Kidney tubule cell (primary cell): Measurements from ENCODE around the gene CCL20.

Experiments used
- DNase-seq: peaks from one replicate; pipeline ENCODE4 v3.0.0-alpha.2; 2018; ENCODE audit warnings: low spot score

The CCL20 gene

GRCh38 chr2:227804975-227805374 is 8.7 kb upstream of the CCL20 start:
- peak; percentile 13 for DNase-seq

DNA sequence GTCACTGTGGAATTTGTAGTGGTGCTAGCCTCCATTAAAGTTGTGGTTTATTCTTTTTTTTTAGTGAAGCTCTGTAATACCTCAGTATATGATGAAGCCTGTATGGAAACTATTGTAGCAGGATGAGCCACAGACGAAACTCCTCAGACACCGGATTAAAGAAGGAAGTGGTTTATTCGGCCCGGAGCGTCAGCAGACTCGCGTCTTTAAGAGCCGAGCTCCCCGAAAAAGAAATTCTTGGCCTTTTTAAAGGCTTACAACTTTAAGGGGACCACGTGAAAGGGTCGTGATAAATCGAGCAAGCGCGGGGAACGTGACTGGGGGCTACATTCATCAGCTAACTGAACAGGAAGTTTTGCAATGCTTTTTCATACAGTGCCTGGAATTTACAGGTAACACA is 8.1 kb upstream of the CCL20 start:
- peak; percentile 17 for DNase-seq

DNA sequence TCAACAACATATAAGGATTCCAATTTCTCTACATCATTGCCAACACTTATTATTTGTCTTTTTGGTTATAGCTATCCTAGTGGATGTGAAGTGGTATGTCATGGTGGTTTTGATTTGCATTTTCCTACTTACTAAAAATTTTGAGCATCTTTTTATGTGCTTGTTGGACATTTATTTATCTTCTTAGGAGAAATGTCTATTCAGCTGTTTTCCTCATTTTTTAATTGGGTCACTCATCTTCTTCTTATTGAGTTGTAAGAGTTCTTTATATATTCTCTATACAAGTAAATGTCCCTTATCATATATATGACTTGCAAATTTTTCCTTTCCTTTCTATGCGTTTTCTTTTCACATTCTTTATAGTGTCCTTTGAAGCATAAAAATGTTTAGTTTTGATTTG is 4.7 kb upstream of the CCL20 start:
- no peak for DNase-seq

GRCh38 chr2:227812001-227812400 is 1.6 kb upstream of the CCL20 start:
- DNase-seq = no peak

GRCh38 chr2:227813229-227813561 is 447 bp upstream of the CCL20 start:
- no peak for DNase-seq

DNA sequence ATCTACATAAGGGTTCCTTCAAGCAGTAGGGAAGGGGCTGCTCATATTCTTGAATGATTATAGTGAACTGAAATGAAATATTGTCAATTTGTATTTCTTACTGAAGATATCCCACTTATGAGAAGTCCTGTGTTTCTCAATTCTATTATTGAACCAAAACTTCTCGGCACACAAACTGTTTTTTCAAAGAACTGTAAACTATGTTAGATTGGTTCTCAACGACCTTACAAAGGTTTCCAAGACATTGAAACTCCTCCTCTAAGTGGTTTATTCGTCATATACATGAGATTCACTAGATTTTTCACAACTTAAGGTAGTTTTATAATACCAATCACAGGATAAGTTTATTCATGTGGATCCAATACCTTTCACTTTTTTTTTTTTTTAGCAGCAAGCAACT is 1.4 kb downstream of the CCL20 start:
- no peak for DNase-seq

DNA sequence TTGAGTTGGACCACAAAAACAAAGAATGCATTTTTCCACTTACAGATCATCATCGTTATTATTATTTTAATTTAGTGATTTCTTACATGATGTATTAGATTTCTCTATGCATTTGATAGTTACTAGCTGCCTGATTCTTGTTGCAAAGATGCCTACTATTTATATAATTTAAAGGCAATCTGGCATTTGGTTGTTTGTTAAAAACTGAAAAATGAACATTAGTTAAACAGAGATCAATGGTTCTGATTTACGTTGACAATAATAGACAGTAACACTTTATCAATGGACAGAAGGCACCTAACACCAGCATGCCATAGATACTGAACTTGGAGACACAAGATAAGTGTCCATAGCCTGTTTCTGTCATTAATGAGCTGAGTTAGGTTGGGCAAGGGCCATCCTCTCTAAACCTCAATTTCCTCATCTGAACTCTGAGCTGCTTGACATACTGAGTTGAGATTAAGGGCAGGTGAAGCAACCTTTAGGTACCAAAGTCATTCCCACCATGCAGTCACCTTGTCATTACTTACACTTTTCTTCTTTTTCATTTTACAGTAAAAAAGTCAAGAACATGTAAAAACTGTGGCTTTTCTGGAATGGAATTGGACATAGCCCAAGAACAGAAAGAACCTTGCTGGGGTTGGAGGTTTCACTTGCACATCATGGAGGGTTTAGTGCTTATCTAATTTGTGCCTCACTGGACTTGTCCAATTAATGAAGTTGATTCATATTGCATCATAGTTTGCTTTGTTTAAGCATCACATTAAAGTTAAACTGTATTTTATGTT is 3.1 kb downstream of the CCL20 start:
- DNase-seq = peak; percentile 22

GRCh38 chr2:227817336-227817735 is 3.7 kb downstream of the CCL20 start:
- DNase-seq = no peak

- peak; percentile 100 for DNase-seq
Observed at GRCh38 chr2:227817850-227818674, 4.4 kb downstream of the CCL20 start.

DNA sequence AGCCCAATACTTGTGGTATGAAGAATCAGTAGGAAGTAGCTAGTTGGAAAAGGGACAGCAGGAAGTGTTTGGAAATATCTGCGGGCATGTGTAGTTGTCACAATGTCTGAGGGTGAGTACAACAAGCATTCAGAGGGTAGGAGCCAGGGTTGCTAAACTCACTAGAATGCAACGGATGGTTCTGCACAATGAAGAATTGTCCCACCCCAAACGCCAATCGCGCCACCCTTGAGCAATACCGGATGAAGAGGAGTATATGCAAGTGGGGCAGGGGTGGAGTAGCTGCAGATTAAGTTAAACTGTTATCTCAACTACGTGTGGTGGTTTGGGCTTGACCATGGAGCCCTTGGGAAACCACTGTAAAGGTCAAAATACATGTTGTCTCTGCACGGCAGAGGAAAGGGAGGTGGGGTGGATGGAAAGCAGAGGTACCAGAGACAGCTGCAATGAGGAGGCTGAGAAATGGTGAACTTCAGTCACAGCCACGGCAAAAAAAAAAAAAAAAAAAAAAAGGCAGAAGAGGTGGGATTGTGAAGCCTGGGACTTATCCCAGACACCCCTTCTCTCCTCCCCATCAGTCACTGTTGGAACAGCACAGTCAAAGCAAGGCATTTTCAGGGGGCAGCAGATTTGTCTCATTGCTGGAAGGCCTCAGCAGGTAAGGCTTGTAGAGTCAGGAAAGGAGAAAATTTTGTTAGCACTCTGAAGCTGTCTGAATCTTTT is 5.2 kb downstream of the CCL20 start:
- no peak for DNase-seq

- DNase-seq = peak; percentile 95
Observed at GRCh38 chr2:227819398-227819697, 5.7 kb downstream of the CCL20 start.

GRCh38 chr2:227821043-227821942 is 7.7 kb downstream of the CCL20 start:
- DNase-seq = peak; percentile 80

GRCh38 chr2:227822416-227823003 is 8.9 kb downstream of the CCL20 start:
- peak; percentile 74 for DNase-seq

GRCh38 chr2:227823922-227824321 is 10.3 kb downstream of the CCL20 start:
- DNase-seq = no peak

DNA sequence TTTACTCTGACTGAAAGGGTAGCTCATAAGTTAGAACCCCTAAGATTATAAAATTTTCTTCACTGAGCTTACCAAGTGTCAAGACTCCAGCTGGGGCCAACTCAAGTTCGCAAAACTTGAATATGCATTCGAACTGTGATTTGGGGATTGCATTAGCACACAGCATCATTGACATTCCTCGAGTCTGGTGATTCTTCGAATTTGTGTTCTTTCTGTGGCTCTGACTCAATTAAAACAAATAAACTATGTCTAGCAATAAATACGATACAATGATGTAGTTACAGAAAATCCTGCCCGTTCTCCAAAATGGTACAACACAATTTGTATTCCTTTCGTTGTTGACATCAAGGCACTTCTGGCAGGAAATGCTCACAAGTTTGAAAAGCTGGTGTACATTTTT is 11.1 kb downstream of the CCL20 start:
- no peak for DNase-seq

- DNase-seq = no peak
Observed at GRCh38 chr2:227826019-227826521, 12.4 kb downstream of the CCL20 start.

DNA sequence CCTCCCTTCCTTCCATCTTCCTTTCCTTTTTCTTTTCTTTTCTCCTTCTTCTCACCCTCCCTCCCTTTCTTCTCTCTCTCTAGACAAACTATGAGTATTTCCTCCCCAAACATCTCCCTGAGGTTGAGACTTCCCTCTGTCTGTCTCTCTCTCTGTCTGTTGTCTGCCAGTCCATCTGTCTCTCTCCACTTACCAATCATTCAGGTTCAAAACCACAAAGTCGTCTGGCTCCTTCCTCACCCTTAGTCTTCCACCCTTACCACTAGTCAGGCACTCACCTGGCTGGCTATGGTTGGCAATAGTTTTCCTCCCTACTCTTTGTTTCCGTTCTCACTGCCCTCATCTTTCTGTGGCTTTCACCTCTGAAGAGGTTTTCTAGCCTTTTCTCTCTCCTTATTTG is 12.9 kb downstream of the CCL20 start:
- DNase-seq = peak; percentile 38

DNA sequence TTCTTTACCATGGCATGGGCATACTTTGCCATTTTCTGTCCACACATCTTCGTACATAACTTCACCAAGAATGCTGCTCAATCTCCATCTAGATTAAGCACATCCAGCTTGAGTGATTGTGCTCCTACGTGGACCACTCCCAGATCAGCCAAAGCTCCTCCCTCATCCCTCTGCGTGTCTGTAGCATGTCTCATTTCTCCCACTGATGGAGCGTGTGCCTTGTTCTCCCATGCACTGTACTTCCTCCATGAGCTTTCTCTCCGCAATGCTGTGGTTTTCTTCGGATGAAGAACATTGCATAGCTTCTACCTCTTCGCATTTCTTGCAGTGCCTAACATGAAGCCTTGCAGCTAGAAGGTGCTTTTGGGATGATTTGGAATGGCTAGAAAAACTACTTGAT is 13.5 kb downstream of the CCL20 start:
- no peak for DNase-seq

- no peak for DNase-seq
Observed at GRCh38 chr2:227828477-227828912, 14.9 kb downstream of the CCL20 start.

GRCh38 chr2:227829337-227829736 is 15.7 kb downstream of the CCL20 start:
- DNase-seq = no peak

- peak; percentile 72 for DNase-seq
Observed at GRCh38 chr2:227834423-227834822, 20.8 kb downstream of the CCL20 start.
